H9 (cell line): ENCODE results near the gene NT5C2. TPM values are rescaled to one million over a fixed set of nuclear protein-coding genes. Genes with fewer than 3 reads are reported as not detected.

Source experiments
- DNase-seq: peaks from one replicate; pipeline ENCODE4 v3.0.0-alpha.2; 2017
- H2AFZ ChIP-seq: one replicate; pipeline ENCODE4 v1.6.1; 2013; ENCODE audit warnings: mild to moderate bottlenecking, low read length, control low read depth, moderate library complexity
- H2AK5ac ChIP-seq: 2 replicates; pipeline ENCODE4 v1.6.1; 2013; ENCODE audit warnings: low read length, control low read depth, mixed read lengths; ENCODE audit not compliant: insufficient read length
- H2BK120ac ChIP-seq: one replicate; pipeline ENCODE4 v1.6.1; 2013; ENCODE audit warnings: low read depth, mild to moderate bottlenecking, low read length, control low read depth, inconsistent platforms; ENCODE audit not compliant: poor library complexity, severe bottlenecking
- H2BK12ac ChIP-seq: 2 replicates; pipeline ENCODE4 v1.6.1; 2013; ENCODE audit warnings: low read length, control low read depth, mixed read lengths, low read depth; ENCODE audit not compliant: insufficient read length
- H2BK15ac ChIP-seq: 2 replicates; pipeline ENCODE4 v1.6.1; 2013; ENCODE audit warnings: low read depth, low read length, control low read depth
- H2BK20ac ChIP-seq: one replicate; pipeline ENCODE4 v1.6.1; 2013; ENCODE audit warnings: low read depth, mild to moderate bottlenecking, low read length, control low read depth, inconsistent platforms; ENCODE audit not compliant: poor library complexity, severe bottlenecking
- H2BK5ac ChIP-seq: 2 replicates; pipeline ENCODE4 v1.6.1; 2013; ENCODE audit warnings: low read length, control low read depth, mixed read lengths; ENCODE audit not compliant: insufficient read length
- H3K14ac ChIP-seq: 2 replicates; pipeline ENCODE4 v1.6.1; 2013; ENCODE audit warnings: low read length, control low read depth; ENCODE audit not compliant: insufficient read depth
- H3K18ac ChIP-seq: 2 replicates; pipeline ENCODE4 v1.6.1; 2013; ENCODE audit warnings: low read depth, mild to moderate bottlenecking, mixed read lengths, low read length, control low read depth; ENCODE audit not compliant: insufficient read length
- H3K23ac ChIP-seq: 2 replicates; pipeline ENCODE4 v1.6.1; 2013; ENCODE audit warnings: low read length, control low read depth, mixed read lengths, low read depth; ENCODE audit not compliant: insufficient read length
- H3K23me2 ChIP-seq: 2 replicates; pipeline ENCODE4 v1.6.1; 2013; ENCODE audit warnings: low read depth, mild to moderate bottlenecking, mixed read lengths, low read length, control low read depth; ENCODE audit not compliant: insufficient read length, poor library complexity, severe bottlenecking
- H3K27ac ChIP-seq: 2 replicates; pipeline ENCODE4 v1.5.1; 2013; ENCODE audit warnings: low read length, control low read depth, mixed read lengths, low read depth; ENCODE audit not compliant: insufficient read length
- H3K27me3 ChIP-seq: 2 replicates; pipeline ENCODE4 v1.6.1; 2013; ENCODE audit warnings: low read length, control low read depth, inconsistent platforms; ENCODE audit not compliant: insufficient read depth
- H3K4ac ChIP-seq: 2 replicates; pipeline ENCODE4 v1.6.1; 2013; ENCODE audit warnings: low read depth, mild to moderate bottlenecking, control low read depth, inconsistent platforms, low read length, moderate library complexity
- H3K4me1 ChIP-seq: 2 replicates; pipeline ENCODE4 v1.6.1; 2013; ENCODE audit warnings: low read length, control low read depth, inconsistent platforms; ENCODE audit not compliant: insufficient read depth
- H3K4me2 ChIP-seq: 2 replicates; pipeline ENCODE4 v1.6.1; 2013; ENCODE audit warnings: low read length, control low read depth, mixed read lengths; ENCODE audit not compliant: insufficient read length, insufficient read depth
- H3K56ac ChIP-seq: 2 replicates; pipeline ENCODE4 v1.6.1; 2013; ENCODE audit warnings: low read depth, mild to moderate bottlenecking, mixed read lengths, low read length, control low read depth; ENCODE audit not compliant: insufficient read length
- H3K79me1 ChIP-seq: 2 replicates; pipeline ENCODE4 v1.6.1; 2013; ENCODE audit warnings: low read depth, mild to moderate bottlenecking, moderate library complexity, low read length, control low read depth, inconsistent platforms; ENCODE audit not compliant: insufficient read depth, poor library complexity, severe bottlenecking
- H3K79me2 ChIP-seq: 2 replicates; pipeline ENCODE4 v1.6.1; 2013; ENCODE audit warnings: low read length, control low read depth, inconsistent platforms; ENCODE audit not compliant: insufficient read depth
- H3K9ac ChIP-seq: 2 replicates; pipeline ENCODE4 v1.6.1; 2013; ENCODE audit warnings: low read length, control low read depth, mixed read lengths; ENCODE audit not compliant: insufficient read length; ENCODE audit errors: extremely low read depth
- H3K9me3 ChIP-seq: one replicate; pipeline ENCODE4 v1.6.1; 2013; ENCODE audit warnings: low read depth, low read length, inconsistent platforms; ENCODE audit not compliant: control insufficient read depth
- H3T11ph ChIP-seq: one replicate; pipeline ENCODE4 v1.6.1; 2013; ENCODE audit warnings: mild to moderate bottlenecking, low read length, control low read depth, inconsistent platforms
- H4K20me1 ChIP-seq: one replicate; pipeline ENCODE4 v1.6.1; 2013; ENCODE audit not compliant: control insufficient read depth, insufficient read length, insufficient read depth
- H4K5ac ChIP-seq: 2 replicates; pipeline ENCODE4 v1.6.1; 2013; ENCODE audit warnings: low read depth, mild to moderate bottlenecking, mixed read lengths, low read length, control low read depth; ENCODE audit not compliant: insufficient read length
- H4K8ac ChIP-seq: replicated peaks from 2 replicates; pipeline ENCODE4 v1.6.1; 2013; ENCODE audit warnings: low read length, control low read depth, mixed read lengths, low read depth; ENCODE audit not compliant: insufficient read length
- H4K91ac ChIP-seq: 2 replicates; pipeline ENCODE4 v1.6.1; 2013; ENCODE audit warnings: low read depth, mild to moderate bottlenecking, moderate library complexity, mixed read lengths, low read length, control low read depth; ENCODE audit not compliant: insufficient read length
- H3K27ac Mint-ChIP-seq, 3 experiments: 2 replicates in 2 of 3; 3 replicates in 1 of 3; pipeline ENCODE4 v1.8.0; 2020 to 2021; ENCODE audit warnings: mixed read lengths in 3 of 3, mild to moderate bottlenecking in 1 of 3, moderate library complexity in 1 of 3
- H3K27me3 Mint-ChIP-seq: 2 replicates; pipeline ENCODE4 v1.8.0; 2021; ENCODE audit warnings: low read depth, mild to moderate bottlenecking, moderate library complexity, mixed read lengths
- H3K36me3 Mint-ChIP-seq, 3 experiments: 2 replicates in 2 of 3; 3 replicates in 1 of 3; pipeline ENCODE4 v1.8.0; 2020 to 2021; ENCODE audit warnings: low read depth in 3 of 3, mixed read lengths in 3 of 3; ENCODE audit not compliant: insufficient read depth in 1 of 3
- H3K4me1 Mint-ChIP-seq, 2 experiments: 2 replicates each; pipeline ENCODE4 v1.8.0; 2020; ENCODE audit warnings: mixed read lengths in 2 of 2
- H3K4me3 Mint-ChIP-seq, 2 experiments: 2 replicates in 1 of 2; 3 replicates in 1 of 2; pipeline ENCODE4 v1.8.0; 2020 to 2021; ENCODE audit warnings: mild to moderate bottlenecking in 2 of 2, mixed read lengths in 2 of 2, moderate library complexity in 1 of 2
- H3K9me3 Mint-ChIP-seq, 2 experiments: 2 replicates in 1 of 2; 3 replicates in 1 of 2; pipeline ENCODE4 v1.8.0; 2020; ENCODE audit warnings: mild to moderate bottlenecking in 2 of 2, mixed read lengths in 2 of 2, moderate library complexity in 1 of 2
- WGBS: extraction: QIAGEN DNeasy Blood & Tissue Kit; methylation state at CpG from one replicate; pipeline ENCODE4 v1.1.7; 2013; ENCODE audit warnings: missing lambda C conversion rate, low lambda C conversion rate, mixed read lengths; ENCODE audit not compliant: insufficient read length; ENCODE audit errors: extremely low coverage; 5-methylcytosine and 5-hydroxymethylcytosine counted together
- total RNA-seq: library from RNA; stranded (reverse); gene quantifications from 2 replicates; pipeline ENCODE4 v1.2.1, GENCODE V29; 2021
- TF ChIP-seq, protein P1 (sequence below): fragments of 200-600 bp; sonication (generic); conservative IDR thresholded peaks from 3 replicates; pipeline ENCODE4 v1.8.0; 2021; ENCODE audit warnings: antibody characterized with exemption, mild to moderate bottlenecking

The NT5C2 gene
- total RNA-seq, 1 experiment from 2014 or later = 69.6 TPM

GRCh38 chr10:103053659-103054581 lies 139.2 kb downstream of the NT5C2 start:
- no peaks in the 10 kb centered on the region for H3K9me3 ChIP-seq
- H3K27me3 ChIP-seq = no peaks in the 10 kb centered on the region
- H3K23ac ChIP-seq = no peak overlapping the region
- H2AK5ac ChIP-seq = no peak overlapping the region
- no peaks in the 10 kb centered on the region for H3K79me1 ChIP-seq
- H2BK120ac ChIP-seq = no peak overlapping the region
- H3K27me3 Mint-ChIP-seq = no peaks in the 10 kb centered on the region
- H3K4me3 Mint-ChIP-seq = no peak overlapping the region
- no peak overlapping the region for H3K18ac ChIP-seq
- H3K4me2 ChIP-seq = no peak overlapping the region
- H3K27ac ChIP-seq = no peak overlapping the region
- no peak overlapping the region for H4K8ac ChIP-seq
- no peak overlapping the region for H2BK20ac ChIP-seq
- H3K9me3 Mint-ChIP-seq = no peaks in the 10 kb centered on the region
- no peaks in the 10 kb centered on the region for H3K79me2 ChIP-seq
- DNase-seq = peak; percentile 82
- H4K5ac ChIP-seq = no peak overlapping the region
- no peaks in the 10 kb centered on the region for H4K20me1 ChIP-seq
- H3K4me1 ChIP-seq = no peaks in the 10 kb centered on the region
- H2BK5ac ChIP-seq = no peak overlapping the region
- TF ChIP-seq, protein P1, sequence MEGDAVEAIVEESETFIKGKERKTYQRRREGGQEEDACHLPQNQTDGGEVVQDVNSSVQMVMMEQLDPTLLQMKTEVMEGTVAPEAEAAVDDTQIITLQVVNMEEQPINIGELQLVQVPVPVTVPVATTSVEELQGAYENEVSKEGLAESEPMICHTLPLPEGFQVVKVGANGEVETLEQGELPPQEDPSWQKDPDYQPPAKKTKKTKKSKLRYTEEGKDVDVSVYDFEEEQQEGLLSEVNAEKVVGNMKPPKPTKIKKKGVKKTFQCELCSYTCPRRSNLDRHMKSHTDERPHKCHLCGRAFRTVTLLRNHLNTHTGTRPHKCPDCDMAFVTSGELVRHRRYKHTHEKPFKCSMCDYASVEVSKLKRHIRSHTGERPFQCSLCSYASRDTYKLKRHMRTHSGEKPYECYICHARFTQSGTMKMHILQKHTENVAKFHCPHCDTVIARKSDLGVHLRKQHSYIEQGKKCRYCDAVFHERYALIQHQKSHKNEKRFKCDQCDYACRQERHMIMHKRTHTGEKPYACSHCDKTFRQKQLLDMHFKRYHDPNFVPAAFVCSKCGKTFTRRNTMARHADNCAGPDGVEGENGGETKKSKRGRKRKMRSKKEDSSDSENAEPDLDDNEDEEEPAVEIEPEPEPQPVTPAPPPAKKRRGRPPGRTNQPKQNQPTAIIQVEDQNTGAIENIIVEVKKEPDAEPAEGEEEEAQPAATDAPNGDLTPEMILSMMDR = peak; percentile 61
- no peak overlapping the region for H2AFZ ChIP-seq
- no CpG with 5 or more reads among the region's 20 CpGs for WGBS
- peak overlapping the region in 1 of 3 experiments; percentile 54; a peak in 2 of 7 replicates for H3K27ac Mint-ChIP-seq
- H3K23me2 ChIP-seq = no peaks in the 10 kb centered on the region
- peaks cover 8% of the 10 kb centered on the region in 2 experiments for H3K4me1 Mint-ChIP-seq
- H4K91ac ChIP-seq = no peak overlapping the region
- H3K9ac ChIP-seq = no peak overlapping the region
- no peak overlapping the region for H3K56ac ChIP-seq
- H2BK12ac ChIP-seq = no peak overlapping the region
- H2BK15ac ChIP-seq = no peak overlapping the region
- peaks cover 2 to 15% (median 3%) of the 10 kb centered on the region in 3 experiments; a peak in 3 of 7 replicates for H3K36me3 Mint-ChIP-seq
- H3K4ac ChIP-seq = no peak overlapping the region
- no peak overlapping the region for H3T11ph ChIP-seq
- no peak overlapping the region for H3K14ac ChIP-seq
